DLD1 (cell line): ENCODE measurements around the gene ADAM12.

ENCODE experiments used
- in situ Hi-C: cut with HindIII; loops from 2 replicates; pipeline ENCODE4 v1.10.0; 2017; ENCODE audit warnings: low sequenced_read_pairs

The ADAM12 gene

GRCh38 chr10:126158133-126158892 is 230.0 kb downstream of the ADAM12 start:
- in situ Hi-C loops: no loop called here

- in situ Hi-C loops: no loop called here
Measured at GRCh38 chr10:126157189-126157588, 231.1 kb downstream of the ADAM12 start.

GRCh38 chr10:126156503-126156902 is 231.8 kb downstream of the ADAM12 start:
- in situ Hi-C loops: no loop called here

GRCh38 chr10:126156012-126156411 is 232.3 kb downstream of the ADAM12 start:
- in situ Hi-C loops: no loop called here

GRCh38 chr10:126155528-126155927 is 232.7 kb downstream of the ADAM12 start:
- in situ Hi-C loops: no loop called here

- in situ Hi-C loops: no loop called here
Measured at GRCh38 chr10:126153711-126154628, 234.3 kb downstream of the ADAM12 start.

- in situ Hi-C loops: no loop called here
Measured at GRCh38 chr10:126147866-126148587, 240.2 kb downstream of the ADAM12 start.

GRCh38 chr10:126146771-126147170 is 241.5 kb downstream of the ADAM12 start:
- in situ Hi-C loops: no loop called here

- in situ Hi-C loops: no loop called here
Measured at GRCh38 chr10:126143117-126143516, 245.2 kb downstream of the ADAM12 start.

GRCh38 chr10:126140746-126141273 is 247.5 kb downstream of the ADAM12 start:
- in situ Hi-C loops: no loop called here

GRCh38 chr10:126137562-126138221 is 250.6 kb downstream of the ADAM12 start:
- in situ Hi-C loops: no loop called here

- in situ Hi-C loops: no loop called here
Measured at GRCh38 chr10:126135941-126136595, 252.2 kb downstream of the ADAM12 start.

GRCh38 chr10:126135177-126135576 is 253.1 kb downstream of the ADAM12 start:
- in situ Hi-C loops: no loop called here

- in situ Hi-C loops: no loop called here
Measured at GRCh38 chr10:126133906-126134656, 254.2 kb downstream of the ADAM12 start.

- in situ Hi-C loops: no loop called here
Measured at GRCh38 chr10:126133082-126133620, 255.1 kb downstream of the ADAM12 start.

GRCh38 chr10:126131341-126131740 is 256.9 kb downstream of the ADAM12 start:
- in situ Hi-C loops: no loop called here

GRCh38 chr10:126130271-126130710 is 258.0 kb downstream of the ADAM12 start:
- in situ Hi-C loops: no loop called here

GRCh38 chr10:126129026-126129425 is 259.3 kb downstream of the ADAM12 start:
- in situ Hi-C loops: no loop called here

GRCh38 chr10:126128581-126128980 is 259.7 kb downstream of the ADAM12 start:
- in situ Hi-C loops: no loop called here
